Ishikawa (cell line): ENCODE measurements around the gene ADCY9.

Experiments
- CEBPB ChIP-seq: IDR thresholded peaks from 2 replicates; pipeline ENCODE4 v1.6.1; 2012
- CREB1 ChIP-seq: IDR thresholded peaks from 2 replicates; pipeline ENCODE4 v1.6.1; 2012; ENCODE audit warnings: low read depth
- EGR1 ChIP-seq: IDR thresholded peaks from 2 replicates; pipeline ENCODE4 v1.6.1; 2012
- EP300 ChIP-seq: IDR thresholded peaks from 2 replicates; pipeline ENCODE4 v1.6.1; 2012; ENCODE audit warnings: borderline replicate concordance
- FOXM1 ChIP-seq: IDR thresholded peaks from 2 replicates; pipeline ENCODE4 v1.6.1; 2012; ENCODE audit warnings: low read depth, borderline replicate concordance
- NFIC ChIP-seq: IDR thresholded peaks from 2 replicates; pipeline ENCODE4 v1.6.1; 2012
- RAD21 ChIP-seq: IDR thresholded peaks from 2 replicates; pipeline ENCODE4 v1.6.1; 2012; ENCODE audit warnings: low read depth
- TAF1 ChIP-seq: IDR thresholded peaks from 2 replicates; pipeline ENCODE4 v1.6.1; 2012; ENCODE audit warnings: low read depth, mild to moderate bottlenecking
- TCF12 ChIP-seq: IDR thresholded peaks from 2 replicates; pipeline ENCODE4 v1.6.1; 2012; ENCODE audit warnings: low read depth
- TEAD4 ChIP-seq: IDR thresholded peaks from 2 replicates; pipeline ENCODE4 v1.6.1; 2012
- YY1 ChIP-seq: IDR thresholded peaks from 2 replicates; pipeline ENCODE4 v1.6.1; 2012; ENCODE audit warnings: low read depth
- ZBTB7A ChIP-seq: IDR thresholded peaks from 2 replicates; pipeline ENCODE4 v1.6.1; 2012; ENCODE audit warnings: low read depth
- TF ChIP-seq, protein P1 (sequence below): IDR thresholded peaks from 2 replicates; pipeline ENCODE4 v1.6.1; 2012
- TF ChIP-seq, protein P2 (sequence below): IDR thresholded peaks from 2 replicates; pipeline ENCODE4 v1.6.1; 2012; ENCODE audit warnings: low read depth, mild to moderate bottlenecking
- TF ChIP-seq, protein P3 (sequence below): IDR thresholded peaks from 2 replicates; pipeline ENCODE4 v1.6.1; 2012

ADCY9 gene

DNA sequence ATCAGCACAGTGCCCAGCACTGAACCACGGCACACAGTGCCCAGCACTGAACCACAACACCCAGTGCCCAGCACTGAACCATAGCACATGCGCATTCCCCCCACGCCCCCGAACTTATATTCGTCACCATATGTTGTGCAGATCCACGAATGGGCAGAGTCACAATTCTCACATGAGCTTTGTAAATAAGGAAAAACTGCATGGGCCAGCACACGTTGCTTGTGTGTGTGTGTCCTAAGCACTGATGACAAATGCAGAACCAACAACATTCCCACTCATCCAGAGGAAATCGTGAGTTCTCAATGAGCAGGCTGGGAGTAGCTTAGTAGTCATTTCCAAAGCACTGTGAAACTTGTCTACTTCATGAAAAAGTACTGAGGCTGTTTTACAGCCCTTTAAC lies 70.0 kb downstream of the ADCY9 start:
- TF ChIP-seq YY1 (no peak), TEAD4 (no peak), EP300 (no peak), CEBPB (no peak), RAD21 (no peak), NFIC (no peak), EGR1 (no peak), FOXM1 (no peak), ZBTB7A (no peak), TAF1 (no peak), CREB1 (no peak), TCF12 (no peak)
- TF ChIP-seq, protein P1, sequence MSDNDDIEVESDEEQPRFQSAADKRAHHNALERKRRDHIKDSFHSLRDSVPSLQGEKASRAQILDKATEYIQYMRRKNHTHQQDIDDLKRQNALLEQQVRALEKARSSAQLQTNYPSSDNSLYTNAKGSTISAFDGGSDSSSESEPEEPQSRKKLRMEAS: no peak
- TF ChIP-seq, protein P2, sequence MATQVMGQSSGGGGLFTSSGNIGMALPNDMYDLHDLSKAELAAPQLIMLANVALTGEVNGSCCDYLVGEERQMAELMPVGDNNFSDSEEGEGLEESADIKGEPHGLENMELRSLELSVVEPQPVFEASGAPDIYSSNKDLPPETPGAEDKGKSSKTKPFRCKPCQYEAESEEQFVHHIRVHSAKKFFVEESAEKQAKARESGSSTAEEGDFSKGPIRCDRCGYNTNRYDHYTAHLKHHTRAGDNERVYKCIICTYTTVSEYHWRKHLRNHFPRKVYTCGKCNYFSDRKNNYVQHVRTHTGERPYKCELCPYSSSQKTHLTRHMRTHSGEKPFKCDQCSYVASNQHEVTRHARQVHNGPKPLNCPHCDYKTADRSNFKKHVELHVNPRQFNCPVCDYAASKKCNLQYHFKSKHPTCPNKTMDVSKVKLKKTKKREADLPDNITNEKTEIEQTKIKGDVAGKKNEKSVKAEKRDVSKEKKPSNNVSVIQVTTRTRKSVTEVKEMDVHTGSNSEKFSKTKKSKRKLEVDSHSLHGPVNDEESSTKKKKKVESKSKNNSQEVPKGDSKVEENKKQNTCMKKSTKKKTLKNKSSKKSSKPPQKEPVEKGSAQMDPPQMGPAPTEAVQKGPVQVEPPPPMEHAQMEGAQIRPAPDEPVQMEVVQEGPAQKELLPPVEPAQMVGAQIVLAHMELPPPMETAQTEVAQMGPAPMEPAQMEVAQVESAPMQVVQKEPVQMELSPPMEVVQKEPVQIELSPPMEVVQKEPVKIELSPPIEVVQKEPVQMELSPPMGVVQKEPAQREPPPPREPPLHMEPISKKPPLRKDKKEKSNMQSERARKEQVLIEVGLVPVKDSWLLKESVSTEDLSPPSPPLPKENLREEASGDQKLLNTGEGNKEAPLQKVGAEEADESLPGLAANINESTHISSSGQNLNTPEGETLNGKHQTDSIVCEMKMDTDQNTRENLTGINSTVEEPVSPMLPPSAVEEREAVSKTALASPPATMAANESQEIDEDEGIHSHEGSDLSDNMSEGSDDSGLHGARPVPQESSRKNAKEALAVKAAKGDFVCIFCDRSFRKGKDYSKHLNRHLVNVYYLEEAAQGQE: no peak
- TF ChIP-seq, protein P3, sequence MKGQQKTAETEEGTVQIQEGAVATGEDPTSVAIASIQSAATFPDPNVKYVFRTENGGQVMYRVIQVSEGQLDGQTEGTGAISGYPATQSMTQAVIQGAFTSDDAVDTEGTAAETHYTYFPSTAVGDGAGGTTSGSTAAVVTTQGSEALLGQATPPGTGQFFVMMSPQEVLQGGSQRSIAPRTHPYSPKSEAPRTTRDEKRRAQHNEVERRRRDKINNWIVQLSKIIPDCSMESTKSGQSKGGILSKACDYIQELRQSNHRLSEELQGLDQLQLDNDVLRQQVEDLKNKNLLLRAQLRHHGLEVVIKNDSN: no peak

DNA sequence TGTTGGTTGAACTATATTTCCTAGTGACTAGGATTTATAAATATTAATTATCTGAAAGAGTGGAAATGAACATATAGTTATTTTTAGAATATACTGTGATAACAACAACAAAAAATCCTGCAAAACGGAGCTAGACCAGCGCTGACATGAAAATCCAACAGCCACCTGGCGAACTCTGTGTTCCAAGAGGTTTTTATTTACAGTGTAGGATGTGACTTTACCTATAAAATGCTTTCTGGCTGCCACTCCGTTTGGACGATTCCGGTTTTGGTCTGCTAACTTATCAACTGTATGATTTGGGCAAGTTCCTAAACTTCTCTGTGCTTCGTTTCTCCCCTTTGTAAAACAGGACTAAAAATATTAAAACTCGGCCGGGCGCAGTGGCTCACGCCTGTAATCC lies 73.7 kb downstream of the ADCY9 start:
- TF ChIP-seq TAF1 (no peak), EGR1 (no peak), FOXM1 (no peak), ZBTB7A (no peak)
- TF ChIP-seq, protein P2: no peak

DNA sequence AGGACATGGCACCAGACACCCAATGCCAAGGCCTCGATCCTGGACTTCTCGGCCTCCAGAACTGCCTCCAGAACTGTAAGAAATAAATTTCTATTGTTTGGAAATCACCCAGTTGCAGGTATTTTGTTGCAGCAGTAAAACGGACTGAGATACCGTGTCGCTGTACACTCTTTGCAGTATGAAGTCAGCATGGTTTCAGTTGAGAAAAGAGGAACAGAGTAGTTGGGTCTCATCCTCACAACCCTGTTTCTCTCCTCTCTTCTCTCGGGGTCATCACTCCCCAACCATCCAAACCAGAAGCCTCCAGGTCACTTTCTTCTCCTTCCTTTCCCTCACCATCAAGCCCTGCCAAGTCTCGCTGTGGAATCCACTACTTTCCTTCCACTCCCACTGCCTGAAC lies 77.8 kb downstream of the ADCY9 start:
- no peak for TF ChIP-seq EGR1
- no peak for TF ChIP-seq CREB1
- TF ChIP-seq, protein P2: no peak
- no peak for TF ChIP-seq CEBPB
- no peak for TF ChIP-seq ZBTB7A
- no peak for TF ChIP-seq FOXM1
- TF ChIP-seq, protein P1: no peak
- no peak for TF ChIP-seq TAF1
- no peak for TF ChIP-seq TCF12
- TF ChIP-seq, protein P3: no peak
- no peak for TF ChIP-seq NFIC
- TF ChIP-seq RAD21: no peak
- TF ChIP-seq YY1: no peak
- no peak for TF ChIP-seq TEAD4
- TF ChIP-seq EP300: no peak

DNA sequence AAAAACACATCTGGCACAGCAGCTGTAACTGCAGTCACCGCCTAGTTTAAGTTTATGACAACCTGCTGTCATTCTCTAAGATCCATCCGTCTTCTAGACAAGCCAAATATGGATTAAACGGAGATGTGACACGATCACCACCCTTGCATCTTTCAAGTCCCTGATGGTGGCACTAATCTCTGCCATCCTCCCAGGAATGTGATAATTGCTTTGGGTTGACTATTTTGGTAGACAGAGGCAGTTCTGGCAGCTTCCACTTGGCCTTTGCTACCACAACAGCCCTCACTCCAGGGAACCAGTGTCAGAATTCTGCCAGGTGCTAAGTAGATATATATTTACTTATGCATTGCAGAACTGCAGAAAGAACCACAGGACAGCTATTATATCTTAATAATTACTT lies 81.3 kb downstream of the ADCY9 start:
- no peak for TF ChIP-seq TEAD4
- no peak for TF ChIP-seq TCF12
- TF ChIP-seq RAD21: no peak

DNA sequence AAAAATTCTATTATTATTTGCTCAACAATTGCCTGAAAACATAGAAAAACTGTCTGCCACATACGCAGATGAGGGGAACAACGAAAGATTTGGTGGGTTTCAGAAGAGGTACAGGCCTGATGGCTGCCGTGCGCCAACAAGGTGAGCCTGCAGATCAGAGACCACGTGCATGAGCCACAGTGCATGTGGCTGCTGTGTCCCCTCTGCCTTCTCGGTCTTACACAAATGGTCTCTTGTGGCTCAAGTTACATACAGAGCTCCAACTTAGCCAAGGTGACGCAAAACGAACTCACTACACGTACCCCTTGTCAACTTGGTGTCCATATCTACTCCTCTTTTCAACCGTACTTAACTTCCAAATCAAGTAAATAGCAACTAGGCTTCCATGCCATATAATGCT lies 82.3 kb downstream of the ADCY9 start:
- TF ChIP-seq, protein P3: no peak
- TF ChIP-seq NFIC: no peak
- TF ChIP-seq TEAD4: no peak
- TF ChIP-seq YY1: no peak
- no peak for TF ChIP-seq CREB1
- TF ChIP-seq, protein P1: no peak
- no peak for TF ChIP-seq FOXM1
- TF ChIP-seq TCF12: no peak
